HG02623 (cell line): ENCODE data around the gene NINJ1.

Experiments
- ATAC-seq: cut with Tn5 transposase; IDR thresholded peaks from one replicate; pipeline ENCODE4 v1.9.1; 2021; ENCODE audit warnings: moderate library complexity; ENCODE audit not compliant: unreplicated experiment

NINJ1 gene

DNA sequence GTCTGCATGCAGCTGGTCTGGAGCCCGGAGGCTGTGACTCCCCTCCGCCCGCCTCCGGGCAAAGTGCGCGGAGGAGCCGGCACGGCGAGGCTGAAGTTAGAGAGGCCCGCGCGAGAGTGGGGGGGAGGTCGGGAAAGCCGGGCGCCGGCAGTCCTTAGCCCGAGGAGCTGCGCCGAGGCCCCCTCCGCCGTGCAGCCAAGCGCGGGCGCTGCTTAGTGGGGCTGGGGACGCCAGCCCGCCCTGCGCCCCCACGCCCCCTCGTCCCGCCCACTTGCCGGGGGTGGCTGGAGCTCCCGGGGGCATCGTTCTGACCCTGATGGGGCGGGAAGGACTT lies 403 bp downstream of the NINJ1 start:
- ATAC-seq: peak; percentile 34

DNA sequence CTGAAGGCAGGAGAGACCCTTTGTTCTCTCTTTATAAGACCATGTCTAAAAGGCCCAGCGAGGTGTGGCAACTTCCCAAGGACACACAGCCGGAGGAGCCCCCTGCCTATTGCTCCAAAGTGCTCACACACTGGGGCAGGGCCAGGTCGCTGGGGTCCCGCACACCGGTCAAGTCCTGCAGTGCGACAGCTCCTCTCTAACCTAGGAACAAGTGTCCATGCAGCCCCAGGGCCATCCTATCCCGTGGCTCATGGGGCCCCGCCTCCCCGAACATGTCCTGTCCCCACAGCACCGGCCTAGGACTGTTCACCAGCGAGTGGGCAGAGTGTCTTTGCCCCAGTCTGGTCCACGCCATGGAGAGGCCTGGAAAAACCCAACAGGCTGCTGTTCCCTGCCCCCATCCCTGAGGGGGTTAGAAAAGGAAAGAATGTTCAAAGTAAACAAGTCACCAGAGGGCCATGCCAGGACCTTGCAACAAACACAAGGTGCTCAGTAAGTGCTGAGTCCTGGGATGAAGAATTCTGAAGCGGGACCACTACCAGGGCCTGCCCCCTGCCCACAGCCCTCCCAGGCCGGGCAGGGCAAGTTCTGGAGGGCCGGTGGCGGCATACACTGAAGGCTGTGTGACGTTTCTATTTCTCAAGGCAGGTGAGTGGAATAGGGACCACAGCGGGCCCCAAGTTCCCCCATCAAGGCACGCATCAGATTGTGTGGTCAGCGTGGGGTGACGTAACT lies 938 bp downstream of the NINJ1 start:
- no peak for ATAC-seq

DNA sequence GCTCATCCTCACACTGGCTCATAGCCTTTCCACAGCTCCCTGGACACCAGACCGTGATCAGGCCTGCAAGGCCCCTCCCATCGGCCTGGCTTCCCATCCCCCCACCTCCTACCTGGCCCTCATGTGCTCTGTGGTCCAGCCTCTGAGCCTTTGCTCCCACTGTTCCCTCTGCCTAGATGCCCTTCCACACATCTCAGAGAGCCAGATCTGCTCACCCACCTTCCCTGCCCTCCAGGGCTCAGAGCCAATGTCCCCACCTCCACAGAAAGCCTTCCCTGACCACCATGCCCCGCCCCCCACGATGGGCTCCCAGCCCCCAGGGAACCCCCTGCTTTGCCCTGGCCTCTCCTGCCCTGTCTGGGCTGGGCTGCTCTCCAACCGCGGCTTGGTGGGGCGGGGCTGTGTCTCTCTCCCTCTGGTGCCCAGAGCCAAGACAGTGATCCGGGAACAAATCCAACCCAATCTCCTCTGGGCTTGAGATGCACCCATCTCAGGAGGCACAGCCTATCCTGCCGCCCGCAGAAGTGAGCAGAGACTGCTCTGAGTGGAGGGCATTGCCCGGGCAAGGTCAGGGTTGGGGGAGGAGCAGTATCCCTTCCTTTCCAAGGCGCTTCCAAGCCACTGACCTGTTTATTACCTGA lies 1.6 kb downstream of the NINJ1 start:
- no peak for ATAC-seq

DNA sequence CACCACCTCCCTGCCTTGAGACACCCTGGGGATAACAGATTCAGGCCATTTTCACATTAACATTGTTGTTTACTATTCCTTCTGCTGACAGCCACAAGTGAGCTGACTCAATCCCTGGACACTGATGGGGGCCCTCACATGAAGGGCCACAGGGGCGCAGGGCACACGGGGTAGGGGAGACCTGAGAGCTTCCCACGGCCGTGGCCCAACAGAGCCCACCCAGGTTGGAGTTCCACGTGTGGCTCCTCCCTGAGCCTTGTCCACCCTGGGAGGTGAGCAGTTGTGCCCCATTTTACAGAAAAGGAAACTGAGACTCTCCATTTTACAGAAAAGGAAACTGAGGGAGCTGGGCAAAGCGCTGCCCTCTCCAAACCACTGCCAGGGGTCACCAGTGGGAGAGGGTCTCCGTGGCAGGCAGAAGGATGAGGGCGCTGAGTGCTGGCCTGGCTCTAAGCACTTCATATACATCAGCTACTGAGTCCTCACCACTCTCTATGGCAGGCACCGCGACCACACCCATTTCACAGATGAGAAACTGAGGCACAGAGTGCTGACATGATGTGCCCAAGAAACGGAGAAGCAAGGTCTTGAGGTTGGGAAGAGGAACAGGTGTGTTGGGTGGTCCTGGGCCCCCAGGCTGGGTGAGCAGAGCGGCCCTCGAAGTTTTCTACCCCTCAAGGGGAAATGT lies 2.3 kb downstream of the NINJ1 start:
- ATAC-seq: no peak

DNA sequence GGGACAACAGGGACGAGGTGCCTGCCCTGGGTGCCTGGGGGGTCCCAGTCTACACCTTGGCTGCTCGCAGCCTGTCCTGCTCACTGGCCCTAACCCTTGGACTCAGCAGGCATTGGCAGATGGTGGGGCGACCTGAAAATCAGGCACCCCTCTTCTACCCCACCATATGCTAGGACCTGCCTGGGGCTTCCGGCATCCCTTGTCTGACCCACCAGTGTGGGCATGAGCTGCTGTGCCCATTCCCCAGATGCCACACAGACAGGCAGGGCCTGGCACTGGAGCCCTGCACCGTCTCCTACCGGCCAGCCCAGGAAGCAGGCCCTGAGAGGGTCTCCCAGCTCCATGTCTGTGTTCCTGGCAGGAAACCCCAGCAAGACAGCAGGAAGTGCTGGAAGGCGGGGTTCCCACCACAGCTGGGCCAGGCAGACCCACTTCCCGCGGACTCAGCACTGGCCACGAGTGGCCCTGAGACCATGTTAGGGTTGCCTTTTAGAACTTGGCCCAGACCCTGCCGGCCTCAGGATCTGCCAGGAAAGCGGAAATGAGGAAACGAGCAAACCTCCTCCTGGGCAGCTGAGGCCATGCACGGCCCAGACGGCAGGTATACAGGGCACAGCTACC lies 3.1 kb downstream of the NINJ1 start:
- ATAC-seq: no peak

DNA sequence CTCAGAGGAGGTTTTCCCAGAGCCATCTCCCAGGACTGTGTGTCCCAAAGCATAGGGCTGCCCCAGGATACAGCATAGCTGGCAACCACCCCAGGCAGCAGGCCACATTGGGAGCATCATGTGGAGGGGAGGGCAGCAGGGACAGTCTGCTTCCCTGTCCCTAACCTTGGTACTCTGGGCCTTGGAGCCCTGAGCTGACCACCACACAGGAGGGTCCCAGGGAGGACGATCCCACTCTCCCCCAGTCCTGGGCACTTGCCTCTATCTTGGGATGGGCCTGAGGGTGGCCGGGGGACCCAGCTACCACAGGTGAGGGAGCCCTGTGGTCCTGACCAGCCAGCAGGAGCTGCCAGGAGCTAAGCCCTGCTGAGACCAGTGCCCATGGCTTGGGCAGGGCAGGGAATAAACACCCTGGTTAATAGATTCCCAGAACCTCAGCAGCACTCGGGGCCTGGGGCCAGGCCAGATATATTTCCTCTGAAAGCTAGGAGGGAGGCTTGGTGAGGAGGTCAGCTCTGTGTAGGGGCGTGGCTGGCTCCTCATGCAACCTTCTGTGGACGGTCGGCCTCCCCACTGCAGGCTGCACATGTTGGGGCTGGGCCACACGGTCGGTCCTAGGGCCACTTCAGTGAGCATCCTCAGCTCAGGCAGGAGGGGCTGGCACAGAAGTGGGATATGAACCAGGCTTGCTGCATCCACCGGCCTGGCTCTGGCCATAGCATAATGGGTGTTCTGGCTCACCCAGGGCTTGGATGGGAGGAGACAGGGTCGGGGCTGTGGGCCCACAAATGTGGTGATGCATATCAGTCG lies 4.2 kb downstream of the NINJ1 start:
- ATAC-seq: no peak

DNA sequence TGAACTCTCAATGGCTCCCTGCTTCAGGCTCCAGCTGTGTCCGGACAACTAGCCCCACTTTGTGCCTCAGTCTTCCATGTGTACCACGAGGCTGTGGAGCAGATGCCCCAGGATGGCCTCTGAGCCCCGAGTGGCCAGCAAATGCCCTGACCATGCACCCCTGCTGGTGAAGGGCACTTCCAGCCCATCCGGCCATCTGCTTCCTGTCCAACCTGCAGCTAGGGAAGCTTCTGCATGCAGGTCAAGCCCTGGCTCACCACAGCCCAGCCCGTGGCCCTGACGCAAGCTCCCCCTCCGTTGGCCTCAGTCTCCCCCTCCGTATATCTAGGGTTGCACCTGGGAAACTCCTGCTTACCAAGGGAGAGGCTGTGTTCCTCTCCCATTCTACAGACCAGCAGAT lies 4.8 kb downstream of the NINJ1 start:
- no peak for ATAC-seq

DNA sequence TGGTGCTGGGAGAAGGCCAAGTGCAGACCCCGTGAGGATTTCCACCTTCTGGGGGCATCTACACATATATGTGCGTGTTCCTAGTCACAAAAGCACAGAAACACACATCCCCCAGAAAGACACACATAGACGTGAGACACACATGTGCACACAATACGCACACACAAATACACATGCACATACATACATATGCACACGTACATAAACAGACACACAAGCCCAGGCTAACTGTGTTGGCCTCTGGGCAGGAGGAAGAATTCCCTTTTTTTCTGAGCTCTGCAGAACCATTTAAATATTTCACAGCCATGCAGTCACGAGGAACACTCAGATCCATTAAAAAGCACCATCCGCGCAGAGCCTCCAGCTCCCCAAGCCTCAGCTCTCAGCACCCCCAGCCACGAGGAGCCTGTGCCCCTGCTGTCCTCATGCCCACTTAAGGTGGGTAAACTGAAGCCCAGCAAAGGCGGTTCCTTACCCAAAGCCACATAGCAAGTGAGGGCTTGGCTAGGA lies 5.3 kb downstream of the NINJ1 start:
- ATAC-seq: no peak

DNA sequence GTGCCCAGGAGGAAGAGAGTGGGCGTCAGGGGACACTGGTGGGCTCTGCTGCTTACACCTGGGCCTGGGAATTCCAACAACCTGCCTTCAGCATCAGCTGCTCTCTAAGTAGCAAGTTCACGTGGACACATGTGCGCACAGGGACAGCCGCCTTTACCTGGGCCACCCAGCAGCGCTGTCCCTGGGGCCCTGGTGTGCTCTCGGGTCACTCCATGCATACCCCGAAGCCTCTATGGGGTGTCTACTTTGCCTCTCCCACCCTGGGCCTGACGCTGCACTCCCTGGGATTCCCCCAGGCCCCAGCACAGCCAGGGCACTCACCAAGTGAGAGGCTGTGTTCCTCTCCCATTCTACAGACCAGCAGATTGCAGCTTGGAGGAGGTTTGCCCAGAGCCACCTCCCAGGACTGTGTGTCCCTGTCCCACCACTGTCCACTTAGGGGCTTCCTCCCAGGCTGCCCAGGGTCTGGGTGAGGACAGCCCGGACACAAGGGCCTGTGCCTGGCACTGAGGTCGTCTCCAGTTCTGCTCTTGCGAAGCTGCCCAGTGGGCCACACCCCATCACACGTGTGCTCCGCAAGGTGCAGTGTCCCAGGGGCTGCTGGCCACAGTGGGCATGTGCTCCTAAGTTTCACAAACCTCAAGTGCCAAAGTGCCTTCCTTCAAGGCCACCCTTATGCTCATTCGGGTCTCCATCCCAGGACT lies 5.9 kb downstream of the NINJ1 start:
- no peak for ATAC-seq

DNA sequence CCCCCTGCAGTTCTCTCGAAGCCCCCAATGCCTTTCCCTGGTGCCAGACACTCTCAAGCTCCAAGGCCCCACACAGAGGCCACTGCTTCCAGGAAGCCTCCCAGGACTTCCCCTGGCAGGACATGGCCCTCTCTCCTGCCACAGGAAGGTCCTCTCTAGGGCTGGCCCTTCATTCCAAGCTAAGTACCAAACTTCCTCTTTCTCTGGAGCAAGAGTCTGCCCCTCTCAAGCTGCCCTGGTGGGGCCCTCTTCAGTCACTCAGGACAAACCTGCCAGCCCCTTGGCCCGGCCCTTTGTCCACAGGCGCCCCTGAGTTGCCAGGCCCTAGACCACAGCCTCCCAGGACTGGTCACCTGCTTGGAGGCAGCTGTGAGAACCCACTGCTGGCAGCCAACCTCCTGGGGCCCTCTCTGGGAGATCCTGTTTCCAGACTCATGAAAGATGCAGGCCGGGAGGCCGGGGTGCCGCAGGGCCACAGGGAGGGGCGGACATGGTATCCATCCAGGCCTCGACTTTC lies 6.6 kb downstream of the NINJ1 start:
- ATAC-seq: no peak

DNA sequence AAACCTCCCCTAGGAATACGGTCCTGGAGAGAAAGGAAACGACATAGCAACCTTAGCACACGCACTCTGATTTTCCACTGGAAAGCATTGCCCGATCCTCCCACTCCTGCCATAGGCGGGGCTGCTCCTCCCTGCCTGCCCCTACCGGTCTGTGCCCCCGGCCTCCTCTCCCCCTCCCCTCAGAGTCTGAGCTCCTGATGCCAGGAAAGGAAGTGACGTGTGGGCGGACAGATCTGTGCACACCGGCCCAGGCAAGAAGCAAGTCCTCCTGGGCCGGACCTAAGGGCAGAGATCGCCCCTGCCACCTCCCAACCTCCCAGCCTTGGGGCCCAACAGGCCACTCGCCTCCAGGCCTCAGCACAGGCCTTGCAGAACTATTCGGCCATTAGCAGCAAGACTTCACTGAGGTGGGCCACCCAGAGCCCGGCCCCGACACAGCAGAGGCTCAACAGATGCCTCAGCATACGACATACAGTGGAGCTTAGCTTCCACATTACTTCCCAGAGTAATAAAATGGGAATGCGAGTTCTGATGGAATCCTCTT lies 7.2 kb downstream of the NINJ1 start:
- no peak for ATAC-seq

DNA sequence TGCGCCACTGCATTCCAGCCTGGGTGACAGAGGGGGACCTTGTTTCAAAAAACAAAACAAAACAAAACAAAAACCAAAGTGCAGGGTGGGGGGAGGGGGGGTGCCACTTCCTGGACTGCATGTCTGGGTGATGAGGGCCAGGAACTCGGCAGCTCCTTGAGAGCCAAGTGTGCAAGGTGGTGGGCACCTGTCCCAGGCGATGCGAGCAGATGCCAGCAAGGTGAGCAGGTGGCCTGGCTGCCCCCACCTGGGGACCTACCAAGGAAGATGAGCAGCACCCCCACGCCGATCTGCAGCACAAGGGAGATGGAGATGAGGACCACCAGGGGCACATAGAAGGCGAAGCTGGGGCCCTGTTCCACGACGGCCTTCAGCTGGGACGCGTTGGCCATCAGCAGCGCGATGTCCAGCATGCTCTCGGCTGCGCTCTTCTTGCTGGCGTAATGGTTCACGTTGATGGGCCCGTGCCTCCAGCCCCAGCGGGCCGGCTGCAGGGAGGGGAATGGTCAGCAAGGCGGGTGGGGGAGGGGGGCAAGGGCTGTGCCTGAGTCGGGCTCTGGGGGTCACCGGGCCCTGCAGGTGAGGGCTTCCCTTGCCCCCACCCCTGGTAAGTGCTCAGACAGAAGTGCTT lies 7.8 kb downstream of the NINJ1 start:
- ATAC-seq: no peak

DNA sequence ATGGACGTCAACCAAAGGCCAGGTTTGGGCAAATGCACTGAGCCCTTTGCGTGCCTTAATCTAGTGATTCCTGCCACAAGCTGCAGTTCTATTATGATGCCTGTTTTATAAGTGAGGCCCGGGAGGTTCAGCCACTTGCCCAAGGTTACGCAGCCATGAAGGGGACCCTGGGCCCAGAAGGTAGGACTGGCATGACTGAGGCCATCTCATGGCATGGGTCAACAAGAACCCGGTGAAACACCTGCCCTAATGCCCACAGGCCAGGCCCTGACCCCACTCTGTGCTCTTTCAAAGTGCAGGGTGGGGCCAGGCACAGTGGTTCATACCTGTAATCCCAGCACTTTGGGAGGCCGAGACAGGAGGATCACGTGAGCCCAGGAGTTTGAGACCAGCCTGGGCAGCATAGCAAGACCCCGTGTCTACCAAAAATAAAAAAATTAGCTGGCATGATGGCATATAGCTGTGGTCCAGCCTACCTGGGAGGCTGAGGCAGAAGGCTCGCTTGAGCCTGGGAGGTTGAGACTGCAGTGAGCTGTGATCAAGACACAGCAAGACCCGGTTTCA lies 8.6 kb downstream of the NINJ1 start:
- no peak for ATAC-seq

DNA sequence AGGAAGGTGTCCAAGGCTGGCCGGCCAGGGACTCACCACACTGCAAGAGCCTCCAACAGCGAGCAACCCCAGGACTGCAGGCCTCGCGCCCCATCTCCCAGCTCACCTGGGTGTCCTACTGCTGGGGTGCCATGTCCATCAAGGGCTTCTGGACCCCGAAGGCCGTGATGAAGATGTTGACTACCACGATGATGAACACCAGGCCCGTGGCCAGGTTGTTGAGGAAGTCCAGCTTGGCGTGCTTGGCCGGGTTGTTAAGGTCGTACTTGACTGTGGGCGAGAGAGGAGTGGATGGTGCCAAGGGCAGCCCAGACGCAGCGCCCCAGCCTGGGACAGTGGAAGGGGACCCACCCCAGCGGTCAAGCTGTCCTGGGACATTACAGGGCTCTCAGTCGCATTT lies 9.3 kb downstream of the NINJ1 start:
- no peak for ATAC-seq

DNA sequence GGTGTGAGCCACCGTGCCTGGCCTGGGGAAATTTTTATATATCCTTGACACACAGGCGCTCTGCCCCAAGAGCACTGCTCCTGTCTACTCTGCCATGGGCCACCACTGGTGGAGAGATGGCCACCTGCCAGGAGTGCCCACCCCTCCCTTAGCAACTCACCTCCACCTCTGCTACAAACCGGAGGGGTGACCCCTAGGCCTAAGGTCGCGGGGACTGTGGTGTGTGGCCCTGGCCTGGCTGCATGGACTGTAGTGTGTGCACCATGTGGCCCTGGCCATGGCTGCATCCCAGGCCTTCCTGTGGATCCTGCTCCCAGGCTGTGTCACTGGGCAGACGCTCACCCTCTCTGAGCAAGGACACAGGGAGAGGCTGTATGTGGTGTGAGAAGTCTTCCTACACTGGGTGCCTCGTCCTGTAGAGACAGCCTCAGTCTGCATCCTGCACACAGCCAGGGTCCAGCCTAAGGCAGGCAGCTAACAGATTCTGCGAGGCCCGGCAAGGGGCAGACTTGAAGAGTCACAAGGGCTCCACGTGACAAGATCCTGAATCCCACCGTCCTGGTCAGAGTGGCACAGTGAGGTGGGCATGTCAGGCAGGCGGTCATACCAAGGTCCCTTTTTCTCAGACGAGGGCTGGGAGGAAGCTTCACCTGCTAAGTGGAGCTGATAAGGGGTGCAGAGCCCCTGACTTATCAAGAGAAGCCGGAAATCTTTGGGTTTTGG lies 10.3 kb downstream of the NINJ1 start:
- no peak for ATAC-seq

DNA sequence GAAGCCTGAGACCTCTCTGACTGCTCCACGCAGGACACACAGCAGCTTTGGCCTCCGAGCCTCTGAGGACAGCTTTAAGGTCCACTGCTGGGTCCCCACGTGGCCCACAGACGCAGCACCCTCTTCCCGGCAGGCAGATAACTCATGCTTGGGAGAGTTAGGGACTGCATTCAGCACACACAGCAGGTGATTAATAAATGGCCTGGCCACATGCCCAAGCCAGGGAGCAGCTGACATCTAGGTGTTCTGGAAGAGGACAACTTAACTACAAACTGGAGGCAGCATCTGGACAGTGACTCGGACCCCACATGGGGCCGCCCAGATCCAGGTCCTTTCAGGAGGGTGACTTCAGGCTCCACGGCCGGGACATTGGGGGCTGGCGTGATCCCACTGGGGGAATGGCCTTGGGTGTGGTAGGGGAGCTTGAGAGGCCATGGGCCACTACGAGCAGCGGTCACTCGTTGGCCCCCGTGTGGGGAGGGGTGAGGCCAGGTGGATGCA lies 11.3 kb downstream of the NINJ1 start:
- no peak for ATAC-seq

DNA sequence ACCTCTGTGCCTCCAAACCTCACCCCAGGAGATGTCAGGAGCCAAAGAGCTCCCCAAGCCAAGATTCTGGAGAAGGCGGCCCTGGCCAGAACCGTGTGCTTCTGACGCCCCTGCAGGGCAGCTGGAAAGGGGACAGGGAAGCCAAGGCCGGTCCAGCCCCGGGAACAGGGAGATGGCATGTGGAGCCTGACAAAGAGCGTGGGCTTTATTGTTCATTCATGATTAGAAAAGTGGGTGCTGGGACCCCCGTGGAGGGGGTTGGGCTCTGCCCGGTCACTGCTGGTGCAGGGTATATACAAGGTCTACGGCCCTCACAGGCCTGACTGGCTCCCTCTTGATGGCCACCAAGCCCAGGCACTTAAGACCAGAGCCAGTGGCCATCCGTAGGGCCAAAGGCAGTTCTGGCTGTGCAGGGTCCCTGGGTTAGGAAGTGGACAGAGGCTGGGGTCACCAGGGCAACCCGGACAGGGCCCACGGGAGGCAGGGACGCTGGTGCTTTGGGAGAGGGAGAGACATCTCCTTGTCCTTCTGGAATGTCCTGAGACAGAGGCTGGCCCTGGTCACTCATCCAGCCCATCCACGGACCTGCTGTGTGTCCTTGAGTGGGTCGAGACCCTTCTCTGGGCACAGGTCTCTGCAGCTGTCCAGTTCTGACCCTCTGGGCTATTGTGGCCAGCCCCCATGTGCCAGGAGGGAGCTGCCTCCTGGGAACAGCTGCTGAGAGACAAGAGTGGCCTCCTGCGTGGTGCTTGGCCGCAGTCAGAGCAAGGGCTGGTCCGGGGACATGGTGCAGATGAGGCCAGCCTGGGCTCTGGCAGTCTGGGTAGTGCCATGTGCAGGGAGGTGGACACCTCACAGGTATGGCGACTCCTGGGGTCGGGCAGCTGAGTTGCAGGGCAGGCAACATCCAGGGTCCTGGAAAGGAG lies 12.5 kb downstream of the NINJ1 start:
- ATAC-seq: no peak
